GM21528 (cell line): ENCODE data around the gene SH3D19.

ENCODE experiments used
- ATAC-seq: cut with Tn5 transposase; IDR thresholded peaks from one replicate; pipeline ENCODE4 v1.9.1; 2021; ENCODE audit warnings: mild to moderate bottlenecking, moderate library complexity; ENCODE audit not compliant: unreplicated experiment, low FRiP score

Gene SH3D19

GRCh38 chr4:151202851-151203455, 122.5 kb downstream of the SH3D19 start:
- no peak for ATAC-seq

- no peak for ATAC-seq
These were observed 123.0 kb downstream of the SH3D19 start for GRCh38 chr4:151202381-151202780.

- no peak for ATAC-seq
These were observed 125.8 kb downstream of the SH3D19 start for GRCh38 chr4:151199319-151200190.

- ATAC-seq: no peak
These were observed 126.7 kb downstream of the SH3D19 start for GRCh38 chr4:151198748-151199147.

- ATAC-seq: no peak
These were observed 128.2 kb downstream of the SH3D19 start for GRCh38 chr4:151197247-151197646.

GRCh38 chr4:151195801-151196200, 129.6 kb downstream of the SH3D19 start:
- ATAC-seq: no peak

- ATAC-seq: no peak
These were observed 132.0 kb downstream of the SH3D19 start for GRCh38 chr4:151193414-151193813.

- ATAC-seq: no peak
These were observed 132.7 kb downstream of the SH3D19 start for GRCh38 chr4:151192556-151193235.

GRCh38 chr4:151184523-151185458, 140.6 kb downstream of the SH3D19 start:
- no peak for ATAC-seq

GRCh38 chr4:151182455-151182996, 142.9 kb downstream of the SH3D19 start:
- no peak for ATAC-seq

GRCh38 chr4:151176685-151177084, 148.7 kb downstream of the SH3D19 start:
- no peak for ATAC-seq

GRCh38 chr4:151175754-151176631, 149.4 kb downstream of the SH3D19 start:
- ATAC-seq: no peak

GRCh38 chr4:151175233-151175632, 150.2 kb downstream of the SH3D19 start:
- ATAC-seq: no peak

- no peak for ATAC-seq
These were observed 150.6 kb downstream of the SH3D19 start for GRCh38 chr4:151174784-151175183.

- ATAC-seq: no peak
These were observed 151.5 kb downstream of the SH3D19 start for GRCh38 chr4:151173871-151174270.

- ATAC-seq: no peak
These were observed 155.5 kb downstream of the SH3D19 start for GRCh38 chr4:151169900-151170299.

GRCh38 chr4:151169223-151169622, 156.2 kb downstream of the SH3D19 start:
- ATAC-seq: no peak

GRCh38 chr4:151167561-151167960, 157.8 kb downstream of the SH3D19 start:
- ATAC-seq: no peak

- no peak for ATAC-seq
These were observed 158.8 kb downstream of the SH3D19 start for GRCh38 chr4:151166636-151167035.
